Fibroblast of lung (primary cell): Measurements from ENCODE around the gene C11orf97. TPM values are rescaled to one million over a fixed set of nuclear protein-coding genes. Genes with fewer than 3 reads are reported as not detected.
A peak's percentile ranks its signal among the peaks of the same experiment; 100 is the strongest.

ENCODE experiments used
- DNase-seq, 2 donors: peaks; one replicate each; pipeline versions ENCODE4 v3.0.0 to v3.0.0-alpha.2; 2010; ENCODE audit warnings: low read depth in 2 of 2
- H2AFZ ChIP-seq: 2 replicates; pipeline ENCODE4 v1.5.1; 2012; ENCODE audit warnings: low read length, control low read depth, inconsistent platforms
- H3K27ac ChIP-seq: 2 replicates; pipeline ENCODE4 v1.5.1; 2011; ENCODE audit warnings: low read length, control low read depth; ENCODE audit not compliant: insufficient read depth
- H3K27me3 ChIP-seq: 2 replicates; pipeline ENCODE4 v1.5.1; 2011; ENCODE audit warnings: mild to moderate bottlenecking, low read length; ENCODE audit not compliant: control insufficient read depth, insufficient read depth
- H3K36me3 ChIP-seq: 2 replicates; pipeline ENCODE4 v1.5.1; 2011; ENCODE audit warnings: low read length; ENCODE audit not compliant: control insufficient read depth, insufficient read depth
- H3K4me1 ChIP-seq: 2 replicates; pipeline ENCODE4 v1.5.1; 2011; ENCODE audit warnings: low read length; ENCODE audit not compliant: control insufficient read depth, insufficient read depth; ENCODE audit errors: extremely low read depth
- H3K4me2 ChIP-seq: 2 replicates; pipeline ENCODE4 v1.5.1; 2011; ENCODE audit warnings: low read length, control low read depth; ENCODE audit not compliant: insufficient read depth; ENCODE audit errors: extremely low read depth
- H3K4me3 ChIP-seq, 4 experiments: fragments of 200-600 bp in 1 of 4; sonication (generic) in 1 of 4; replicated peaks in 1 of 4; 2 replicates each; pipeline ENCODE4 v1.5.1; 2011 to 2016; ENCODE audit warnings: low read length in 4 of 4, low read depth in 3 of 4, mild to moderate bottlenecking in 3 of 4, control low read depth in 2 of 4, inconsistent platforms in 1 of 4, mixed read lengths in 1 of 4; ENCODE audit not compliant: insufficient read depth in 1 of 4; ENCODE audit errors: control extremely low read depth in 1 of 4
- H3K79me2 ChIP-seq: 2 replicates; pipeline ENCODE4 v1.5.1; 2012; ENCODE audit warnings: mild to moderate bottlenecking, low read length, inconsistent platforms; ENCODE audit not compliant: control insufficient read depth, insufficient read depth
- H3K9ac ChIP-seq: 2 replicates; pipeline ENCODE4 v1.5.1; 2011; ENCODE audit warnings: mild to moderate bottlenecking, low read length, control low read depth; ENCODE audit not compliant: insufficient read depth
- H3K9me3 ChIP-seq: 2 replicates; pipeline ENCODE4 v1.5.1; 2012; ENCODE audit warnings: low read depth, low read length; ENCODE audit not compliant: control insufficient read depth, insufficient read depth
- H4K20me1 ChIP-seq: 2 replicates; pipeline ENCODE4 v1.5.1; 2011; ENCODE audit warnings: low read length; ENCODE audit not compliant: control insufficient read depth, insufficient read depth; ENCODE audit errors: extremely low read depth
- CTCF ChIP-seq, 2 donors: IDR thresholded peaks in 1 of 2; conservative IDR thresholded peaks in 1 of 2; 1 replicate in 1 of 2; 2 replicates in 1 of 2; pipeline ENCODE4 v1.5.1; 2011 to 2012; ENCODE audit warnings: low read length in 2 of 2, control low read depth in 1 of 2, inconsistent platforms in 1 of 2, low read depth in 1 of 2, mild to moderate bottlenecking in 1 of 2
- EZH2 ChIP-seq: IDR thresholded peaks from 2 replicates; pipeline ENCODE4 v1.5.1; 2012; ENCODE audit warnings: low read length, control low read depth, mild to moderate bottlenecking; ENCODE audit errors: missing control alignments
- polyA plus RNA-seq, 2 donors: library from polyadenylated mRNA; depleted of rRNA in 1 of 2; stranded (reverse) in 1 of 2; unstranded in 1 of 2; fragments of >200 nt; gene quantifications; 2 replicates each; pipeline ENCODE4 v1.2.1, GENCODE V29; 2011 to 2012; ENCODE audit warnings: missing spikeins in 1 of 2
- total RNA-seq: library from RNA; depleted of rRNA; stranded (reverse); fragments of >200 nt; gene quantifications from 2 replicates; pipeline ENCODE4 v1.2.1, GENCODE V29; 2014

The C11orf97 gene
- total and polyA plus RNA-seq, 2 donors (not counting 1 experiment from before 2014, with no cell fraction given), result not detected

- TF ChIP-seq EZH2 (no peak), CTCF (conservative IDR thresholded peaks at IDR 0.05 in 1 of 2, IDR thresholded peaks at IDR 0.05 in 1 of 2; ENCODE audit: low read depth in 1 of 2, low read length in 2 of 2) (no peak)
- H4K20me1 ChIP-seq, result no peaks in the 10 kb centered on the region
- H3K4me3 ChIP-seq, result no peak overlapping the region
- no peak overlapping the region for H3K4me2 ChIP-seq
- H3K9ac ChIP-seq, result no peak overlapping the region
- no peak overlapping the region for H2AFZ ChIP-seq
- H3K27ac ChIP-seq, result no peak overlapping the region
- H3K9me3 ChIP-seq, result no peaks in the 10 kb centered on the region
- H3K36me3 ChIP-seq, result no peaks in the 10 kb centered on the region
- H3K79me2 ChIP-seq, result no peaks in the 10 kb centered on the region
- H3K4me1 ChIP-seq, result no peaks in the 10 kb centered on the region
- H3K27me3 ChIP-seq, result no peaks in the 10 kb centered on the region
- no peak for DNase-seq
Observed at GRCh38 chr11:94559361-94559760, 47.1 kb downstream of the C11orf97 start.

- no peak overlapping the region for H3K4me3 ChIP-seq
- no peak overlapping the region for H3K9ac ChIP-seq
- no peak overlapping the region for H2AFZ ChIP-seq
- no peaks in the 10 kb centered on the region for H3K27me3 ChIP-seq
- no peaks in the 10 kb centered on the region for H3K36me3 ChIP-seq
- no peak overlapping the region for H3K4me2 ChIP-seq
- H3K79me2 ChIP-seq, result no peaks in the 10 kb centered on the region
- H3K4me1 ChIP-seq, result no peaks in the 10 kb centered on the region
- H3K27ac ChIP-seq, result no peak overlapping the region
- H4K20me1 ChIP-seq, result no peaks in the 10 kb centered on the region
- no peak for TF ChIP-seq CTCF (conservative IDR thresholded peaks at IDR 0.05 in 1 of 2, IDR thresholded peaks at IDR 0.05 in 1 of 2; ENCODE audit: low read depth in 1 of 2, low read length in 2 of 2)
- TF ChIP-seq EZH2, result no peak
- no peak for DNase-seq
- H3K9me3 ChIP-seq, result no peaks in the 10 kb centered on the region
Observed at GRCh38 chr11:94560834-94561233, 48.6 kb downstream of the C11orf97 start.

DNA sequence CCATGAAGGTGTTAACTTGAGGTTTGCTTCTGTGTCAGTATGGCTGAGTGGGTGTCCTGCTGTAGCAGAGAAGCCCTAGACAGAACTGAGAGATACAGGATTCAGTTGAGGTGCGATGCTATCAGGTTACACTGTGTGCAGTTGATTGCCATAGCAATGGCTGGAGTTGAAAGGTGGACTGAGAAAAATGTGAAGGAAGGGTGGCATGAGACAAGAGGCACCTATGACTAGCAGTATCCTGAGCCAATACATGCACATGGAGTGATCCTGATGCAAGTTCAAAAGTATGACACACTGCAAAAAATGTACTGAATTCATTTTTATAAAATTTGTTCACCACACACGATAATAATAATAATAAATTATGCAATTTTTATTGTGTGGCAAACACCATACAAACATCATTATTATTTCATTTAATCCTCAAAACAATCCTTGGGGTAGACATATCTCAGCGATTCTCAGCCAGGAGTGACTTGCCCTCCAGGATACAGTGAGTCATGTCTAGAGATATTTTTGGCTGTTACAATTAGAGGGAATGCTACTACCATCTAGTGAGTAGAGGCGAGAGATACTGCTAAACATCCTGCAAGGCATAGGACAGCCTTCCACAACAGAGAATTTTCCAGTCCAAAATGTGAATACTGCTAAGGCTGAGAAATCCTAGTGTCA, 51.1 kb downstream of the C11orf97 start:
- Histone ChIP-seq H4K20me1 (no peaks in the 10 kb centered on the region), H3K27ac (no peak overlapping the region), H3K4me3 (no peak overlapping the region), H3K4me1 (no peaks in the 10 kb centered on the region), H2AFZ (no peak overlapping the region), H3K79me2 (no peaks in the 10 kb centered on the region), H3K9ac (no peak overlapping the region), H3K36me3 (no peaks in the 10 kb centered on the region), H3K27me3 (no peaks in the 10 kb centered on the region), H3K4me2 (no peak overlapping the region), H3K9me3 (no peaks in the 10 kb centered on the region)
- TF ChIP-seq CTCF (conservative IDR thresholded peaks at IDR 0.05 in 1 of 2, IDR thresholded peaks at IDR 0.05 in 1 of 2; ENCODE audit: low read depth in 1 of 2, low read length in 2 of 2) (peak; percentile 30 to 36), EZH2 (no peak)
- DNase-seq, result peak; percentile 55 to 77
